ENCODE measurements around the gene PI4KA.

DNA sequence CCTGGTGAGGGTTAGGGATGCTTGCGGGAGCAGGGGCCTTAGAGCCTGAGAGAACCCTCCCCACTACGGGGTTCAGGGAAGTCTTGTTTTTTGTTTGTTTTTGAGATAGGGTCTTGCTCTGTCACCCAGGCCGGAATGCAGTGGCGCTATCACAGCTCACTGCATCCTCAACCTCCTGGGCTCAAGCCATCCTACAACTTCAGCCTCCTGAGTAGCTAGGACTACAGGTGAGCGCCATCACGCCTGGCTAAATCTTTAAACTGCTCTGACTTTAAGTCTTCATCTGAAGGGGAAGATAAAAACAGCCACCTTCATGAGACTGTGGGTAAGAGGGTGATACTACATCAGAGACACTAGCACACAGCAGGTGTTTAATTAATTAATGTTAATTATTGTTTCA, 56.2 kb downstream of the PI4KA start:
- TF ChIP-seq, protein P1, sequence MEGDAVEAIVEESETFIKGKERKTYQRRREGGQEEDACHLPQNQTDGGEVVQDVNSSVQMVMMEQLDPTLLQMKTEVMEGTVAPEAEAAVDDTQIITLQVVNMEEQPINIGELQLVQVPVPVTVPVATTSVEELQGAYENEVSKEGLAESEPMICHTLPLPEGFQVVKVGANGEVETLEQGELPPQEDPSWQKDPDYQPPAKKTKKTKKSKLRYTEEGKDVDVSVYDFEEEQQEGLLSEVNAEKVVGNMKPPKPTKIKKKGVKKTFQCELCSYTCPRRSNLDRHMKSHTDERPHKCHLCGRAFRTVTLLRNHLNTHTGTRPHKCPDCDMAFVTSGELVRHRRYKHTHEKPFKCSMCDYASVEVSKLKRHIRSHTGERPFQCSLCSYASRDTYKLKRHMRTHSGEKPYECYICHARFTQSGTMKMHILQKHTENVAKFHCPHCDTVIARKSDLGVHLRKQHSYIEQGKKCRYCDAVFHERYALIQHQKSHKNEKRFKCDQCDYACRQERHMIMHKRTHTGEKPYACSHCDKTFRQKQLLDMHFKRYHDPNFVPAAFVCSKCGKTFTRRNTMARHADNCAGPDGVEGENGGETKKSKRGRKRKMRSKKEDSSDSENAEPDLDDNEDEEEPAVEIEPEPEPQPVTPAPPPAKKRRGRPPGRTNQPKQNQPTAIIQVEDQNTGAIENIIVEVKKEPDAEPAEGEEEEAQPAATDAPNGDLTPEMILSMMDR (IDR thresholded peaks at IDR 0.05; ENCODE audit: low read depth, low read length) = no peak
- TF ChIP-seq EZH2phosphoT487 (IDR thresholded peaks at IDR 0.05; ENCODE audit: low read depth) = no peak
